WI38 (cell line): ENCODE measurements around the gene WDR81.
"Not testable (repeated sequence)": the region's sequence is repeated elsewhere in the genome, so short reads cannot be mapped to it uniquely, and the experiment has no call there.

Experiments
- H3K4me3 ChIP-seq: 2 replicates; pipeline ENCODE4 v1.5.1; 2011; ENCODE audit warnings: low read depth, mild to moderate bottlenecking, control low read depth, low read length
- CTCF ChIP-seq: IDR thresholded peaks from 2 replicates; pipeline ENCODE4 v1.5.1; 2012; ENCODE audit warnings: low read depth, mild to moderate bottlenecking, control low read depth, low read length

WDR81 gene

GRCh38 chr17:1693339-1693738 is 31.2 kb upstream of the WDR81 start:
- no peak for TF ChIP-seq CTCF
- no peak overlapping the region for H3K4me3 ChIP-seq

- H3K4me3 ChIP-seq: no peak overlapping the region
- no peak for TF ChIP-seq CTCF
Observed at GRCh38 chr17:1695365-1695764, 29.1 kb upstream of the WDR81 start.

GRCh38 chr17:1697681-1698080 is 26.8 kb upstream of the WDR81 start:
- TF ChIP-seq CTCF: no peak
- no peak overlapping the region for H3K4me3 ChIP-seq

- not testable (repeated sequence) for H3K4me3 ChIP-seq
Observed at GRCh38 chr17:1699891-1700290, 24.6 kb upstream of the WDR81 start.

- no peak for TF ChIP-seq CTCF
- no peak overlapping the region for H3K4me3 ChIP-seq
Observed at GRCh38 chr17:1703063-1703462, 21.4 kb upstream of the WDR81 start.

GRCh38 chr17:1705004-1705403 is 19.5 kb upstream of the WDR81 start:
- no peak overlapping the region for H3K4me3 ChIP-seq
- TF ChIP-seq CTCF: no peak

- H3K4me3 ChIP-seq: no peak overlapping the region
- no peak for TF ChIP-seq CTCF
Observed at GRCh38 chr17:1707107-1707506, 17.4 kb upstream of the WDR81 start.

GRCh38 chr17:1708791-1709346 is 15.6 kb upstream of the WDR81 start:
- H3K4me3 ChIP-seq: not testable (repeated sequence)
